Measurements from ENCODE around the gene DPYD.
"Not testable (repeated sequence)": the region's sequence is repeated elsewhere in the genome, so short reads cannot be mapped to it uniquely, and the experiment has no call there.

Gene DPYD

DNA sequence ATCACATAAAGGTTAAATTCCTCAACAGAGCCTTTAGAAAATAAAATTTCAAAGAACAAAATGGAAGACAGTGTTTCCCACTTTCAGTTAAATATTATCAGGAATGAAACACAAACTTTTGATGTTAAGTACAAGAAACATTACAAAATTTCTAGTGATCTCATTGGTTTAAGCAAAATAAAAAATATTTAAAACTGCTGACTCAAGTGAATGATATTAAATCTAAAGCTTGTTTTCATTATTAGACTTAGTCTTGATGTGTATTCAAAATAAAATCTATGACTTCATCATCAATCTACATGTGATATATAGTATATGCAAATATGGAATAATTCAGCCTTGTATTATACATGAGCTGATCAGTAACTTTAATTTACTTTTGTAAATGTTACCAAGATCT lies 614.3 kb downstream of the DPYD start:
- DNase-seq (ENCODE audit: low read depth, low spot score), result no peak

DNA sequence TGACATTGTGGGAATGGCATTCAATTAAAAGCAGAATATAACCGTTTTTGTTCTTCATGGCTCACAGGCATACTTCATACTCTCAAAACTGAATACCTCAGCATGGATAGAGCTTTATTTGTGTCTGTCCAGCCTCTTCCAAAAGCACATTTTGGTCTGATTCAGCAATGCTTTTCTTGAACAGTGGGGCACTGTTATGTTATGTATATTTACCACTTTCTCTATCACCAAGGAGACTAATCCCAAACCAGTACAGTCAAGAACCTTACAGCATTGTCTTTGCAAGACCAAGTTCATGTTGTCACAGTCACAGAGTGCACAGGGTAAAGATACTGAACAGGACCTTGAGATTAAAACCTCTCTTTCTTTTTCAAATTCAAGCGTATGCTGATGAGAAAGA lies 616.5 kb downstream of the DPYD start:
- DNase-seq (ENCODE audit: low read depth, low spot score), result no peak

- no peak for DNase-seq (ENCODE audit: low read depth, low spot score)
These were observed 621.9 kb downstream of the DPYD start for GRCh38 chr1:97298966-97299365.

- no peak for DNase-seq (ENCODE audit: low read depth, low spot score)
These were observed 623.2 kb downstream of the DPYD start for GRCh38 chr1:97297611-97298010.

GRCh38 chr1:97281962-97282361 lies 638.9 kb downstream of the DPYD start:
- no peak for DNase-seq (ENCODE audit: low read depth, low spot score)

- no peak for DNase-seq (ENCODE audit: low read depth, low spot score)
These were observed 642.8 kb downstream of the DPYD start for GRCh38 chr1:97277891-97278654.

DNA sequence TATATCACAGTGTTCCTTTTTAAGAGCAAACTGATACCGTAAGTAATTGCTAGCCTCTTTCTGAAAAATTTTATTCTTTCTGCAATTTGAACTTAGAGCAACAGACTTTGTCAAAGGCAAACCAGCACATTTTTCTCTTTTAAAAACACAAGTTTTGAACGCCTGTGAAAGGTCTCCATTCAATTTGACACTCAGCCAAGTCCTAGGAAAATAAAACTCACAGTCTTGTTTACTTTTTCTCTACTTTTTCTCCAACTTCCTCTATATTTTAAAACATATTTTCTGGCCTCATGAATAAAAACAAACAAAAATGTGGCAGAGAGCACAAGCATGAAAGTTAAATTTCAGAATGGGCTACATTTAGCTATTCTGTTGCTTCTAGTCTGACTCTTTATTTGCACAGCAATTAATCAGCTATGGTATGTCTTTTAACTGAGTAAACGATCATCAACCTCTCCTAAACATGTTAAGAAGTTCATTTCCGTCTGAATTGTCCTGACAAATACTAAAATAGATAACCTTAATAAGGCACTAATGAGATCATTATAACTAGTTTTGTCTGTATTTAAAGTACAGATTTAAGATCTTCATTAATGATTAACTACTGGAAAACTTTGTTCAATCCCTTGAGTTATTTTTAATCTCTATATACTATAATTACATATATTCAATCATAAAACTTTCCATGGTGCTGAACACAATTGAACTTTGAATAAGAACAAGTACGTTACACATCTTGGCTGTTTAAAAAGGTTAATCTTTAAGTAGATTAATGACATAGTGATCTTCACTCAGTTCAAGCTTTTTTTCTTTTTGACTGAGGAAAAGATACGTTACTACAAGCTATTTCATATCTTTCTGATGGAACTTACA lies 648.7 kb downstream of the DPYD start:
- DNase-seq (ENCODE audit: low read depth, low spot score), result no peak

GRCh38 chr1:97270508-97271307 lies 650.1 kb downstream of the DPYD start:
- DNase-seq (ENCODE audit: low read depth, low spot score), result no peak

DNA sequence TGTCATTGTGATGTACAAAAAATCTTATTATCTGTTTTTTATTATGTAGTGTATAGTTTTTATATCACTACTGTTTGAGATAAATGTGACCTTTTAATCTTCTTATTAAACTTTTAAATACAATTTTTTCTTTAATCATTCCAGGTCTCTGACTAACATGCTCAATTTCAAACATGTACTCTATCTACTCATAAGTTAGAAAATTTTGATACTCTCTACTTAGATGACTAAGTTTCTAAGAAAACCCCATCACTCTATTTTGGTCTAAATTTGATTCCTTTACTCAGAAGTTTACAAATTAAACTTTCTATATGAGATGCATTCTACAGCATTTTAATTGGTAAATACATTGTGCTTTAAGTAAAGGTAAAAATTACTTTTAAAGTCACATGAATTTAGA lies 655.2 kb downstream of the DPYD start:
- no peak for DNase-seq (ENCODE audit: low read depth, low spot score)

GRCh38 chr1:97262842-97263241 lies 658.0 kb downstream of the DPYD start:
- no peak for DNase-seq (ENCODE audit: low read depth, low spot score)

DNA sequence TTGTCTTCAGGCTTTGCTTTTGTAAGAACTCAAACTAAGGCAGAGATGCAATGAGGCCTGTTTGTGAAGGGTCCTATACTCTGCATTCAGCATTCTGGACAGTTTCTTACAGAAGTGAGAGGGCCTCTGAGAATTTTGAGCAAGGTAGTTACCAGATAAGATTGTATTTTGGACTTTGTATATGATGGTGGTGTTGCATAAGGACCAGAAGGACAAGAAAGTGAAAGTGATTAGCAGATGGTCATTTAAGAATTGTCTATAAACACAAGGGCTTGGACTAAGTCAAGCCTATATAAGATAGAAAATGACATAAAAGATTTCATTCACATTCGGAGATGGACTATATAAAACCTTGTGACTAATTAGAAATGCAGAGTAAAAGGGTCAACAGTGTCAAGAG lies 662.2 kb downstream of the DPYD start:
- DNase-seq (ENCODE audit: low read depth, low spot score), result no peak

DNA sequence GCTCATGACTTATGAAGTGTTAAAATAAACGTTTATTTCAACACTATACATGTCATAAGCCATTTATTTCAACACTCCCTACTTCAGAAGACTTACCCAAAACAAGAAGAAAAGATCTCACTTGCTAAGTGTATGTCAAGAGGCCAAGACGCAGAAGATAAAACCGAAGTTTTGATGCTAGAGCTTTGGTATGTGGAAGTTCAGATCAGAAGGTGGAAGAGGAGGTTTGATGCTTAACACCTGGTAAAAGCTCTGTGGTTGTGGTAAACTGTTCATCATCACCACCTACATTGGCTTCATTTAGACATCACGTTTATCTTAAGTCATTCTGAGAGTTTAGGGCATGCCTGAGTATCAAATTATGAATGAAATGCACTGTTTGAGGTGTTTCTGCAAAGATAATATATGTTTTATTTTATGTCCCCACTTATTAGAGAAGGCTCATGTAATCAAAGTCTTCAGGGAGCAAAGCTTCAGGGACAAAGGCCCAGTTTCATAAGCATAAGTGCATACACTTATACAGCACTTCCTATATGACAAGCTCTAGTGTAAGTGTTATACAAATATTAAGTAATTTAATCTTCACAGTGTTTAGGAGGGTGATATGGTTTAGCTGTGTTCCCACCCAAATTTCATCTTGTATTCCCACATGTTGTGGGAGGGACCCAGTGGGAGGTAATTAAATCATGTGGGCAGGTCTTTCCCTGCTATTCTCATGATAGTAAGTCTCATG lies 665.9 kb downstream of the DPYD start:
- DNase-seq (ENCODE audit: low read depth, low spot score), result no peak

DNA sequence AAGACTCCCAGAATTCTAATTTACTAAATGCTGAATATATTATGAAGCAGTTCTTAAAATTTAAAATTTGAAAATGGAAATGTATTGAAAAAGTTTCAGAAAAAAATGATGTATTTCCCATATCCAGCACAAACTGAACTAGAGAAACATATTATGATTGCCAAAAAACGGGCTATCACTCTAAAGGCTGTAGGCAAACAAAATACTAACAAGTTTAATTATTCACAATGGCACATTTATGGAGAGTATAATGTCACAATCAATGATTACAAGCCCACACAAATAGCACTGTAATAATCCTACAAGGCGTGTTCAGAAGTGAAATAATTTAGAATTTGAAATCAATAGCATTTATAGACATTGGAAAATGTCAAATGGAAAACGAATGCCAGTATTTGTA lies 667.9 kb downstream of the DPYD start:
- no peak for DNase-seq (ENCODE audit: low read depth, low spot score)

- no peak for DNase-seq (ENCODE audit: low read depth, low spot score)
These were observed 668.8 kb downstream of the DPYD start for GRCh38 chr1:97252076-97252475.

DNA sequence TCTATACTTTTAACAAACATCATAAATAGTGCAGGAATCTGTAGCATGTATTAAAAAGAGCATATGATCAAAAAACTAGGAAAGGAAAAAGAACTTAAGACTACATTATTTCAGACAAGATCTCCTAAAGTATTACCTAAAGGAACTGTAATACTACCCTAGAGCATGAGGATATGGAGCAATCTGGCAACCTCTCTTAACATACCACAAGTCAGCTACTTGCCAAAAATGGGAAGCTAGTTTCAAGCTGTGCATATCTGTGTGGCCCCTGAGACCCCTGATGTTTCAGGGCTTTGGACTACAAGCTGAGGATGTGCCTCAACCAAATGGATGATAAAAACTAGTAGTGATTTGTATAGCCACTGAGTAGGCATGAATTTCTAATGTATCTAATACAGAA lies 673.6 kb downstream of the DPYD start:
- DNase-seq (ENCODE audit: low read depth, low spot score), result no peak

DNA sequence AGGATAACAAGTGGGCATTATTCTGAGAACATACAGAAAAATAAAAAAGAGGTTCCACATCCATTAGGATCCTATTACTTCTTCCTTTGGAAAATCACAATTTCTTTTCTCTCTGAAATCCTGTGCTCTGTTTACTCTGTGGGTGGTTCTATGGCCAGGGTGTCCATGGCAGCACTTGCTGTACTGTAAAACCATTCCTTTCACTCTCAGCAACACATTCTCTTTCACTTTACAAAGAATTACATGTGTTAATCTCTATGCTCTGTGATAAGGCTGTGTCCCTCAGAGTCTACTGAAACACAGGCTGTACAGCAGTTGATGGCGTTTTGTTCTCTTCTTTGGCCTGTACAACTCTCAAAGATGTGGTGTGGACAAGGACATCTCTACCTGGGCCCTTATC lies 675.2 kb downstream of the DPYD start:
- no peak for DNase-seq (ENCODE audit: low read depth, low spot score)

- no peak for DNase-seq (ENCODE audit: low read depth, low spot score)
These were observed 675.8 kb downstream of the DPYD start for GRCh38 chr1:97245026-97245425.

DNA sequence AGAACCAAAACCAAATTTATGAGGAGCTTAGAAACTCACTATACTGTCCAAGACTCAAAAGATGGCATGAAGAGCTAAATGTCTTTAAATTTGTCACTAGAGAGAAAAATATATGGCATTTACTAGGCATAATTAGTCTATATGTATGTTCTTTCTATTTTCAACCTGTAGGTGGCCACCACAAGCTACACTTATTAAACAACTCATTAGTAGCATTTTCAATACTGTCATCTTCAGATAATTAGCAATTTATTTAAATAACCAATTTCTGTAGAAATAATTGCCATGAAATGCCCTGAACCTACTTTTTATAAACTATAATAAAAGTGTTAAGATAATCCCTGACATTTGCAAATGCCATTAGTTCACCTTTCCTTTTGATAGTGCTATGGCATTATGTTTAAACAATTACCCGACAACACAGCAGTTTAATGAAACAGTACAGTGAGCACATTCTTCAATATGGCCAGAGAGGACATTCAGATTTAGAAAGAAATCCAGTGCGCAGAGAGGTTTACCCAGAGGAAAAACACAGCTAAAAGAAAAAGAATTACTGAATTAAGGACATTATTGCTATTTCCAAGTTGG lies 676.8 kb downstream of the DPYD start:
- no peak for DNase-seq (ENCODE audit: low read depth, low spot score)

DNA sequence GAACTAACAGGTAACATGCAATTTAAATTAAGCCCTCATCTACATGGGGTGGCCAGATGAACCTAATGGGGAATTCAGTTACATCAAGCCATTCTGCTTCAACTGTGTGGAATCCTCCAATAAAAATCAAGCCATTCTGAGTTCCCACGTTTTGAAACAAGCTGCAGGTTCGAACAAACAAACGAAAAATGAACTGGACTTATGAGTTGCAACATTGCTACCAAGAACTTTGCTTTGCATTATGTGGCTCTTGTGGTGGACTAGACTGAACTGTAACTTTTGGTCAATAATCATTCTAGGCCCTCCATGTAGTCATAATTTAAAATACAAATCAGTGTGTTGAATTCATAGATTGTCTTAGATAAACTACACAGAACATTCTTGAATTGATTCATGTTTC lies 682.0 kb downstream of the DPYD start:
- DNase-seq (ENCODE audit: low read depth, low spot score), result no peak

DNA sequence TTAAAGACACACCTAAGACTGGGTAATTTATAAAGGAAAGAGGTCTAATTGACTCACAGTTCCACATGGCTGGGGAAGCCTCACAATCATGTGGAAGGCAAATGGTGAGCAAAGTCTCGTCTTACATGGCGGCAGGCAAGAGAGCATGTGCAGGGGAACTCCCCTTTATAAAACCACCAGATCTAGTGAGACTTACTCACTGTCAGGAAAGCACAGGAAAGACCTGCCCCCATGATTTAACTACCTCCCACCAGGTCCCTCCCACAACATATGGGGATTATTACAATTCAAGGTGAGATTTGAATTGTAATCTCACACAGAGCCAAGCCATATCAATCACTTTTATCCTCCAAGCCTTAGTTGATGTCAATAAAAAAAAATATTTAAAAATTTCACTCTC lies 689.5 kb downstream of the DPYD start:
- DNase-seq (ENCODE audit: low read depth, low spot score), result not testable (repeated sequence)

- DNase-seq (ENCODE audit: low read depth, low spot score), result no peak
These were observed 708.2 kb downstream of the DPYD start for GRCh38 chr1:97212671-97213070.
